PC-9 (cell line): ENCODE results near the gene ITPR3. TPM values are rescaled to one million over a fixed set of nuclear protein-coding genes. Genes with fewer than 3 reads are reported as not detected.

Experiments
- BruUV-seq: library from RNA; stranded (reverse); fragments of 400-500 nt; replicated peaks from 2 replicates; lab custom pipeline; 2021; lab: Mats Ljungman, UMichigan
- CTCF ChIA-PET: fragments of 300-600 bp; sonication (Branson Sonifier 250); formaldehyde crosslinking; loops from one replicate; lab custom pipeline; 2022; ENCODE audit warnings: antibody characterized with exemption; lab: Charles Lee
- POLR2A ChIA-PET: fragments of 300-600 bp; sonication (Branson Sonifier 250); formaldehyde crosslinking; loops from one replicate; lab custom pipeline; 2022; ENCODE audit warnings: antibody characterized with exemption; ENCODE audit not compliant: unreplicated experiment; lab: Charles Lee
- DNase-seq, 2 experiments: peaks; one replicate each; pipeline versions ENCODE4 v3.0.0 to v3.0.0-alpha.2; 2015 to 2022; ENCODE audit warnings: mixed read lengths in 1 of 2
- H2AFZ ChIP-seq: fragments of 200-600 bp; sonication (generic); 2 replicates; pipeline ENCODE4 v1.8.1; 2017; ENCODE audit warnings: antibody characterized with exemption
- H3F3A ChIP-seq: fragments of 200-600 bp; sonication (generic); 2 replicates; pipeline ENCODE4 v1.8.1; 2017; ENCODE audit warnings: antibody characterized with exemption, mild to moderate bottlenecking, low read depth; ENCODE audit not compliant: insufficient read depth
- H3K27ac ChIP-seq: fragments of 200-600 bp; sonication (generic); 2 replicates; pipeline ENCODE4 v1.6.1; 2016; ENCODE audit warnings: mixed run types
- H3K27me3 ChIP-seq: fragments of 200-600 bp; sonication (generic); 2 replicates; pipeline ENCODE4 v1.6.1; 2016; ENCODE audit warnings: low read depth, mixed run types; ENCODE audit not compliant: insufficient read depth
- H3K36me3 ChIP-seq: fragments of 200-600 bp; sonication (generic); 2 replicates; pipeline ENCODE4 v1.6.1; 2016; ENCODE audit warnings: low read depth, mixed run types
- H3K4me1 ChIP-seq: fragments of 200-600 bp; sonication (generic); replicated peaks from 2 replicates; pipeline ENCODE4 v1.6.1; 2016; ENCODE audit warnings: mixed run types; ENCODE audit not compliant: insufficient read depth
- H3K4me2 ChIP-seq: fragments of 200-600 bp; sonication (generic); 2 replicates; pipeline ENCODE4 v1.6.1; 2017; ENCODE audit warnings: mixed run types
- H3K4me3 ChIP-seq: fragments of 200-600 bp; sonication (generic); 2 replicates; pipeline ENCODE4 v1.6.1; 2016; ENCODE audit warnings: mixed run types
- H3K79me2 ChIP-seq: fragments of 200-600 bp; sonication (generic); 2 replicates; pipeline ENCODE4 v1.6.1; 2017; ENCODE audit warnings: low read depth, mixed run types
- H3K9me2 ChIP-seq: fragments of 200-600 bp; sonication (generic); 2 replicates; pipeline ENCODE4 v1.8.1; 2017; ENCODE audit warnings: mild to moderate bottlenecking; ENCODE audit not compliant: insufficient read depth
- H3K9me3 ChIP-seq: fragments of 200-600 bp; sonication (generic); 2 replicates; pipeline ENCODE4 v1.8.1; 2016; ENCODE audit warnings: low read depth; ENCODE audit not compliant: insufficient read depth
- H4K20me1 ChIP-seq: fragments of 200-600 bp; sonication (generic); 2 replicates; pipeline ENCODE4 v1.8.1; 2017; ENCODE audit not compliant: insufficient read depth
- EZH2 ChIP-seq: fragments of 200-600 bp; sonication (generic); IDR thresholded peaks from 2 replicates; pipeline ENCODE4 v1.8.0; 2017; ENCODE audit warnings: antibody characterized with exemption, low read depth
- intact Hi-C: fragments of 100-400 bp; cut with micrococcal nuclease; formaldehyde crosslinking; loops from one replicate; pipeline ENCODE4 v1.10.0; 2022; ENCODE audit not compliant: unreplicated experiment
- total RNA-seq: library from RNA; stranded (reverse); gene quantifications from 2 replicates; pipeline ENCODE4 v1.2.3, GENCODE V29; 2021
- TF ChIP-seq, protein P1 (sequence below): fragments of 200-600 bp; sonication (generic); conservative IDR thresholded peaks from 2 replicates; pipeline ENCODE4 v1.6.1; 2017; ENCODE audit warnings: mixed run types, antibody characterized with exemption, mild to moderate bottlenecking, moderate library complexity

ITPR3 gene
- total RNA-seq, 1 experiment from 2014 or later = 86.9 TPM

- peaks cover 11% of the 10 kb centered on the region; the same call in 1 of the 2 replicates for H3F3A ChIP-seq
- intact Hi-C loops = loop anchor here (10.0 kb wide), 2 partner anchors 260 to 290 kb away; partner anchors contain the start of genes PFDN6, TAPBP, WDR46 and ZBTB22
- TF ChIP-seq, protein P1, sequence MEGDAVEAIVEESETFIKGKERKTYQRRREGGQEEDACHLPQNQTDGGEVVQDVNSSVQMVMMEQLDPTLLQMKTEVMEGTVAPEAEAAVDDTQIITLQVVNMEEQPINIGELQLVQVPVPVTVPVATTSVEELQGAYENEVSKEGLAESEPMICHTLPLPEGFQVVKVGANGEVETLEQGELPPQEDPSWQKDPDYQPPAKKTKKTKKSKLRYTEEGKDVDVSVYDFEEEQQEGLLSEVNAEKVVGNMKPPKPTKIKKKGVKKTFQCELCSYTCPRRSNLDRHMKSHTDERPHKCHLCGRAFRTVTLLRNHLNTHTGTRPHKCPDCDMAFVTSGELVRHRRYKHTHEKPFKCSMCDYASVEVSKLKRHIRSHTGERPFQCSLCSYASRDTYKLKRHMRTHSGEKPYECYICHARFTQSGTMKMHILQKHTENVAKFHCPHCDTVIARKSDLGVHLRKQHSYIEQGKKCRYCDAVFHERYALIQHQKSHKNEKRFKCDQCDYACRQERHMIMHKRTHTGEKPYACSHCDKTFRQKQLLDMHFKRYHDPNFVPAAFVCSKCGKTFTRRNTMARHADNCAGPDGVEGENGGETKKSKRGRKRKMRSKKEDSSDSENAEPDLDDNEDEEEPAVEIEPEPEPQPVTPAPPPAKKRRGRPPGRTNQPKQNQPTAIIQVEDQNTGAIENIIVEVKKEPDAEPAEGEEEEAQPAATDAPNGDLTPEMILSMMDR = no peak
- TF ChIP-seq EZH2 = no peak
- no peaks in the 10 kb centered on the region for H3K27me3 ChIP-seq
- CTCF ChIA-PET = no interaction called here
- no peak for DNase-seq
- BruUV-seq = no TSS peak
- H3K36me3 ChIP-seq = no peaks in the 10 kb centered on the region
- no peaks in the 10 kb centered on the region for H4K20me1 ChIP-seq
- H3K4me2 ChIP-seq = no peak overlapping the region
- POLR2A ChIA-PET = no interaction called here
- H3K4me3 ChIP-seq = no peak overlapping the region
- H3K9me3 ChIP-seq = no peaks in the 10 kb centered on the region
- no peak overlapping the region for H2AFZ ChIP-seq
- peaks cover 15% of the 10 kb centered on the region for H3K4me1 ChIP-seq
- no peaks in the 10 kb centered on the region for H3K9me2 ChIP-seq
- peaks cover 16% of the 10 kb centered on the region for H3K79me2 ChIP-seq
- H3K27ac ChIP-seq = no peak overlapping the region
Observed at GRCh38 chr6:33575211-33575610, 45.9 kb upstream of the ITPR3 start.

GRCh38 chr6:33576668-33577067 is 44.5 kb upstream of the ITPR3 start:
- no peak for TF ChIP-seq EZH2
- TF ChIP-seq, protein P1 = no peak
- H3K27me3 ChIP-seq = no peaks in the 10 kb centered on the region
- peaks cover 14% of the 10 kb centered on the region for H3F3A ChIP-seq
- H3K9me3 ChIP-seq = no peaks in the 10 kb centered on the region
- peaks cover 15% of the 10 kb centered on the region for H3K4me1 ChIP-seq
- H3K79me2 ChIP-seq = peaks cover 16% of the 10 kb centered on the region
- ChIA-PET CTCF (interaction anchor here (0.6 kb wide), 1 partner anchor 28 kb away, joined by 6 read pairs; no protein-coding TSS in a partner anchor), POLR2A (interaction anchor here (0.5 to 0.6 kb wide), 3 partner anchors 135 to 1248 kb away, joined by 3 to 10 read pairs (median 9); partner anchors contain the start of gene UQCC2)
- H3K4me2 ChIP-seq = no peak overlapping the region
- TSS peak; percentile 28 for BruUV-seq
- intact Hi-C loops = loop anchor here (10.0 kb wide), 2 partner anchors 262 to 292 kb away; partner anchors contain the start of genes PFDN6, TAPBP, WDR46 and ZBTB22
- no peak overlapping the region for H3K27ac ChIP-seq
- DNase-seq = no peak
- H3K36me3 ChIP-seq = no peaks in the 10 kb centered on the region
- H3K4me3 ChIP-seq = no peak overlapping the region
- H4K20me1 ChIP-seq = no peaks in the 10 kb centered on the region
- no peak overlapping the region for H2AFZ ChIP-seq
- H3K9me2 ChIP-seq = no peaks in the 10 kb centered on the region

DNA sequence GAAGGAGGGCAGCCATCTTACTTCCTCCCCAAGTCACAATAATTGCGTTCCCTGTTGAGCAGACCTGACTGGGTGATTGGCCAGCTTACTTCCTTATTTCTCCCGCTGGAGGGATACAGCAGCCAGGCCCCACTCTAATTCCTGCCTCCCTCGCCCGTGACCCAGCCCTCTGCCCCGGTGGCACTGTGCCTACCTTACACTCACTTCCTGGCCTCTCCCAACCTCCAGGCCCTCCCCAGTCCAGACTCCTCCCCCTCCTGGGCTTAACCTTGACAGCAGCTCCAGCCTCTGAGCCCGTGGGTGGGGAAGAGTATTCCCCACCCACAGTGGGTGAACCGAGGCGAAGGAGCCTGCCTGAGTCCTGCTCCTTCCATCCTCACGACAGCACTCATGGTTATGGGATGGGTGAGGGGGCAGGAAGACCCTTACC is 44.0 kb upstream of the ITPR3 start:
- intact Hi-C loops = loop anchor here (10.0 kb wide), 2 partner anchors 262 to 292 kb away; partner anchors contain the start of genes PFDN6, TAPBP, WDR46 and ZBTB22
- no peaks in the 10 kb centered on the region for H3K9me3 ChIP-seq
- no peak overlapping the region for H3K4me2 ChIP-seq
- no peak overlapping the region for H2AFZ ChIP-seq
- ChIA-PET CTCF (interaction anchor here (0.6 kb wide), 1 partner anchor 29 kb away, joined by 6 read pairs; no protein-coding TSS in a partner anchor), POLR2A (interaction anchor here (0.5 to 0.6 kb wide), 3 partner anchors 134 to 1248 kb away, joined by 3 to 10 read pairs (median 9); partner anchors contain the start of gene UQCC2)
- BruUV-seq = no TSS peak
- TF ChIP-seq, protein P1 = no peak
- no peak for TF ChIP-seq EZH2
- no peak overlapping the region for H3K27ac ChIP-seq
- peaks cover 15% of the 10 kb centered on the region for H3K4me1 ChIP-seq
- no peaks in the 10 kb centered on the region for H4K20me1 ChIP-seq
- DNase-seq = peak in 1 of 2 experiments; percentile 87
- no peak overlapping the region for H3K4me3 ChIP-seq
- no peaks in the 10 kb centered on the region for H3K27me3 ChIP-seq
- H3K9me2 ChIP-seq = no peaks in the 10 kb centered on the region
- peaks cover 16% of the 10 kb centered on the region for H3K79me2 ChIP-seq
- H3F3A ChIP-seq = peaks cover 14% of the 10 kb centered on the region
- H3K36me3 ChIP-seq = no peaks in the 10 kb centered on the region
